CD4-positive, alpha-beta memory T cell (primary cell): Measurements from ENCODE around the gene CDC42. TPM values are rescaled to one million over a fixed set of nuclear protein-coding genes. Genes with fewer than 3 reads are reported as not detected.

Experiments
- CTCF ChIA-PET: fragments of 350-600 bp; sonication (Branson Sonifier 250); formaldehyde crosslinking; loops from one replicate; lab custom pipeline; 2021; ENCODE audit warnings: inconsistent platforms; ENCODE audit not compliant: partially characterized antibody; lab: Charles Lee
- POLR2A ChIA-PET: fragments of 350-600 bp; sonication (Branson Sonifier 250); formaldehyde crosslinking; loops from one replicate; lab custom pipeline; 2021; ENCODE audit not compliant: partially characterized antibody; lab: Charles Lee
- DNase-seq, 5 donors: peaks; one replicate each; pipeline versions ENCODE4 v3.0.0 to v3.0.0-alpha.2; 2020 to 2022; ENCODE audit warnings: mixed read lengths in 1 of 5
- H3K27ac ChIP-seq: one replicate; pipeline ENCODE4 v1.7.0; 2013; ENCODE audit warnings: low read depth, low read length
- H3K27me3 ChIP-seq: 2 replicates; pipeline ENCODE4 v1.7.0; 2013; ENCODE audit warnings: mild to moderate bottlenecking, low read length, moderate library complexity; ENCODE audit not compliant: insufficient read depth
- H3K36me3 ChIP-seq: 2 replicates; pipeline ENCODE4 v1.7.0; 2013; ENCODE audit warnings: mild to moderate bottlenecking, low read length, moderate library complexity; ENCODE audit not compliant: insufficient read depth
- H3K4me1 ChIP-seq: 2 replicates; pipeline ENCODE4 v1.7.0; 2013; ENCODE audit warnings: mild to moderate bottlenecking, low read length, moderate library complexity; ENCODE audit not compliant: insufficient read depth
- H3K4me3 ChIP-seq, 2 donors: one replicate each; pipeline ENCODE4 v1.7.0; 2013; ENCODE audit warnings: low read length in 2 of 2, mild to moderate bottlenecking in 1 of 2
- H3K9me3 ChIP-seq, 2 donors: one replicate each; pipeline ENCODE4 v1.7.0; 2013; ENCODE audit warnings: low read length in 2 of 2, control low read depth in 1 of 2; ENCODE audit not compliant: control insufficient read depth in 1 of 2
- H3K27ac Mint-ChIP-seq, 7 donors: one replicate each; pipeline ENCODE4 v1.8.0; 2020 to 2021; ENCODE audit warnings: mixed read lengths in 7 of 7, mild to moderate bottlenecking in 6 of 7, inconsistent platforms in 3 of 7, moderate library complexity in 3 of 7
- H3K27me3 Mint-ChIP-seq, 2 donors: one replicate each; pipeline ENCODE4 v1.8.0; 2020 to 2021; ENCODE audit warnings: mixed read lengths in 2 of 2
- H3K36me3 Mint-ChIP-seq, 2 donors: one replicate each; pipeline ENCODE4 v1.8.0; 2020 to 2021; ENCODE audit warnings: mixed read lengths in 2 of 2, inconsistent platforms in 1 of 2, mild to moderate bottlenecking in 1 of 2
- H3K4me1 Mint-ChIP-seq, 4 donors: one replicate each; pipeline ENCODE4 v1.8.0; 2020 to 2021; ENCODE audit warnings: mixed read lengths in 4 of 4, mild to moderate bottlenecking in 1 of 4
- H3K4me3 Mint-ChIP-seq, 8 donors: one replicate each; pipeline ENCODE4 v1.8.0; 2020 to 2021; ENCODE audit warnings: mixed read lengths in 8 of 8, mild to moderate bottlenecking in 7 of 8, moderate library complexity in 6 of 8, inconsistent platforms in 3 of 8
- H3K9me3 Mint-ChIP-seq, 8 donors: one replicate each; pipeline ENCODE4 v1.8.0; 2020 to 2021; ENCODE audit warnings: mixed read lengths in 8 of 8, mild to moderate bottlenecking in 5 of 8, inconsistent platforms in 3 of 8, moderate library complexity in 1 of 8
- intact Hi-C: fragments of 100-400 bp; cut with micrococcal nuclease; formaldehyde crosslinking; loops from one replicate; pipeline ENCODE4 v1.15.1; 2023
- polyA plus RNA-seq, 2 donors: library from polyadenylated mRNA; unstranded; fragments of 300-500 nt; fragmentation: Illumina TruSeq; gene quantifications; one replicate each; pipeline ENCODE4 v1.2.3, GENCODE V29; 2021
- total RNA-seq, 2 experiments: library from RNA; stranded (reverse); gene quantifications; one replicate each; pipeline ENCODE4 v1.2.3, GENCODE V29; 2021

CDC42 gene
- total and polyA plus RNA-seq, 4 experiments from 2014 or later, result 159 to 320 (median 198) TPM

GRCh38 chr1:22107126-22107525, 54.6 kb downstream of the CDC42 start:
- H3K36me3 Mint-ChIP-seq, result peaks cover 10 to 46% of the 10 kb centered on the region in 2 donors

GRCh38 chr1:22108339-22109105, 56.0 kb downstream of the CDC42 start:
- no peak overlapping the region for H3K27ac ChIP-seq
- no peaks in the 10 kb centered on the region for H3K27me3 ChIP-seq
- peak overlapping the region in 4 of 7 donors; percentile 19 to 70 (median 61) for H3K27ac Mint-ChIP-seq
- no peak for DNase-seq
- H3K4me1 ChIP-seq, result peaks cover 29% of the 10 kb centered on the region
- no peaks in the 10 kb centered on the region for H3K9me3 ChIP-seq
- no peaks in the 10 kb centered on the region for H3K9me3 Mint-ChIP-seq
- ChIA-PET CTCF (no interaction called here), POLR2A (interaction anchor here (0.9 kb wide), 1 partner anchor 10 kb away, joined by 3 read pairs; no protein-coding TSS in a partner anchor)
- peaks cover 35 to 70% (median 46%) of the 10 kb centered on the region in 4 donors for H3K4me1 Mint-ChIP-seq
- no peak overlapping the region for H3K4me3 Mint-ChIP-seq
- peaks cover 31% of the 10 kb centered on the region for H3K36me3 ChIP-seq
- H3K36me3 Mint-ChIP-seq, result peaks cover 16 to 50% of the 10 kb centered on the region in 2 donors
- H3K27me3 Mint-ChIP-seq, result no peaks in the 10 kb centered on the region
- H3K4me3 ChIP-seq, result no peak overlapping the region
- intact Hi-C loops, result loop anchor here (5.0 kb wide), 1 partner anchor 309 kb away; no protein-coding TSS in a partner anchor

More at GRCh38 chr1:22107126-22107525, 54.6 kb downstream of the CDC42 start:
- ChIA-PET CTCF (interaction anchor here (1.1 kb wide), 1 partner anchor 89 kb away, joined by 3 read pairs; no protein-coding TSS in a partner anchor), POLR2A (interaction anchor here (3.2 kb wide), 1 partner anchor 82 kb away, joined by 22 read pairs; no protein-coding TSS in a partner anchor)
- no peak for DNase-seq
- Mint-ChIP-seq H3K27ac (peak overlapping the region in 3 of 7 donors; percentile 47 to 67 (median 63)), H3K4me1 (peaks cover 41 to 74% (median 54%) of the 10 kb centered on the region in 4 donors), H3K27me3 (no peaks in the 10 kb centered on the region), H3K4me3 (no peak overlapping the region), H3K9me3 (no peaks in the 10 kb centered on the region)
- peaks cover 19% of the 10 kb centered on the region for H3K36me3 ChIP-seq
- no peak overlapping the region for H3K27ac ChIP-seq
- no peak overlapping the region for H3K4me3 ChIP-seq
- H3K9me3 ChIP-seq, result no peaks in the 10 kb centered on the region
- intact Hi-C loops, result loop anchor here (5.0 kb wide), 1 partner anchor 310 kb away; no protein-coding TSS in a partner anchor
- peaks cover 43% of the 10 kb centered on the region for H3K4me1 ChIP-seq
- no peaks in the 10 kb centered on the region for H3K27me3 ChIP-seq

GRCh38 chr1:22110016-22110415, 57.5 kb downstream of the CDC42 start:
- Histone ChIP-seq H3K4me1 (peaks cover 14% of the 10 kb centered on the region), H3K4me3 (no peak overlapping the region), H3K36me3 (peaks cover 41% of the 10 kb centered on the region), H3K27me3 (no peaks in the 10 kb centered on the region), H3K27ac (no peak overlapping the region), H3K9me3 (no peaks in the 10 kb centered on the region)
- POLR2A ChIA-PET, result interaction anchor here (1.3 kb wide), 1 partner anchor 86 kb away, joined by 3 read pairs; no protein-coding TSS in a partner anchor
- Mint-ChIP-seq H3K4me1 (peaks cover 24 to 55% (median 35%) of the 10 kb centered on the region in 4 donors), H3K9me3 (no peaks in the 10 kb centered on the region), H3K4me3 (no peak overlapping the region), H3K36me3 (peaks cover 19 to 50% of the 10 kb centered on the region in 2 donors), H3K27ac (no peak overlapping the region), H3K27me3 (no peaks in the 10 kb centered on the region)
- CTCF ChIA-PET, result interaction anchor here (0.9 kb wide), 1 partner anchor 9 kb away, joined by 3 read pairs; no protein-coding TSS in a partner anchor
- intact Hi-C loops, result no loop called here
- no peak for DNase-seq

- H3K27me3 Mint-ChIP-seq, result no peaks in the 10 kb centered on the region
- CTCF ChIA-PET, result no interaction called here
Measured at GRCh38 chr1:22111115-22111514, 58.6 kb downstream of the CDC42 start.

GRCh38 chr1:22111620-22112019, 59.1 kb downstream of the CDC42 start:
- Mint-ChIP-seq H3K4me3 (no peak overlapping the region), H3K27me3 (no peaks in the 10 kb centered on the region), H3K36me3 (peaks cover 27 to 57% of the 10 kb centered on the region in 2 donors), H3K9me3 (peaks cover 0 to 2% (median 0%) of the 10 kb centered on the region in 8 donors), H3K4me1 (peaks cover 20 to 49% (median 30%) of the 10 kb centered on the region in 4 donors), H3K27ac (peak overlapping the region in 5 of 7 donors; percentile 38 to 88 (median 70))
- H3K27me3 ChIP-seq, result no peaks in the 10 kb centered on the region
- DNase-seq, result no peak
- H3K4me3 ChIP-seq, result no peak overlapping the region
- no peaks in the 10 kb centered on the region for H3K9me3 ChIP-seq
- peaks cover 41% of the 10 kb centered on the region for H3K36me3 ChIP-seq
- no peaks in the 10 kb centered on the region for H3K4me1 ChIP-seq
- intact Hi-C loops, result no loop called here
- ChIA-PET POLR2A (no interaction called here), CTCF (interaction anchor here (0.6 kb wide), 1 partner anchor 219 kb away, joined by 4 read pairs; no protein-coding TSS in a partner anchor)
- H3K27ac ChIP-seq, result no peak overlapping the region

More at GRCh38 chr1:22111115-22111514, 58.6 kb downstream of the CDC42 start:
- Mint-ChIP-seq H3K4me3 (no peak overlapping the region), H3K27ac (peak overlapping the region in 6 of 7 donors; percentile 37 to 88 (median 56)), H3K9me3 (peaks cover 0 to 2% (median 0%) of the 10 kb centered on the region in 8 donors), H3K4me1 (peaks cover 21 to 49% (median 32%) of the 10 kb centered on the region in 4 donors), H3K36me3 (peaks cover 23 to 53% of the 10 kb centered on the region in 2 donors)
- intact Hi-C loops, result no loop called here
- Histone ChIP-seq H3K9me3 (no peaks in the 10 kb centered on the region), H3K36me3 (peaks cover 41% of the 10 kb centered on the region), H3K4me3 (no peak overlapping the region), H3K27me3 (no peaks in the 10 kb centered on the region), H3K4me1 (peaks cover 3% of the 10 kb centered on the region), H3K27ac (no peak overlapping the region)
- POLR2A ChIA-PET, result no interaction called here
- no peak for DNase-seq

- Histone ChIP-seq H3K4me1 (no peaks in the 10 kb centered on the region), H3K9me3 (no peaks in the 10 kb centered on the region), H3K27ac (no peak overlapping the region), H3K36me3 (peaks cover 43% of the 10 kb centered on the region), H3K4me3 (no peak overlapping the region), H3K27me3 (no peaks in the 10 kb centered on the region)
- intact Hi-C loops, result no loop called here
- peaks cover 18 to 45% (median 26%) of the 10 kb centered on the region in 4 donors for H3K4me1 Mint-ChIP-seq
- H3K27me3 Mint-ChIP-seq, result no peaks in the 10 kb centered on the region
- POLR2A ChIA-PET, result interaction anchor here (0.5 kb wide), 1 partner anchor 57 kb away, joined by 3 read pairs; no protein-coding TSS in a partner anchor
- DNase-seq, result no peak
- H3K27ac Mint-ChIP-seq, result peak overlapping the region in 1 of 7 donors; percentile 41
- H3K9me3 Mint-ChIP-seq, result peaks cover 0 to 2% (median 0%) of the 10 kb centered on the region in 8 donors
- CTCF ChIA-PET, result no interaction called here
- no peak overlapping the region for H3K4me3 Mint-ChIP-seq
- H3K36me3 Mint-ChIP-seq, result peaks cover 27 to 57% of the 10 kb centered on the region in 2 donors
Measured at GRCh38 chr1:22112554-22112953, 60.0 kb downstream of the CDC42 start.
